AG09309 (cell line): ENCODE measurements around the gene NMD3.
"Not testable (repeated sequence)": the region's sequence is repeated elsewhere in the genome, so short reads cannot be mapped to it uniquely, and the experiment has no call there.

Experiments used
- DNase-seq: peaks from one replicate; pipeline ENCODE4 v3.0.0-alpha.2; 2010; ENCODE audit warnings: low read depth
- H3K4me3 ChIP-seq: 2 replicates; pipeline ENCODE4 v1.5.1; 2011; ENCODE audit warnings: mild to moderate bottlenecking, low read depth, low read length, moderate library complexity; ENCODE audit not compliant: control insufficient read depth
- TF ChIP-seq, protein P1 (sequence below): IDR thresholded peaks from 2 replicates; pipeline ENCODE4 v1.5.1; 2011; ENCODE audit warnings: mild to moderate bottlenecking, low read depth, low read length, inconsistent platforms; ENCODE audit not compliant: insufficient read depth, control insufficient read depth; ENCODE audit errors: missing control alignments

NMD3 gene

DNA sequence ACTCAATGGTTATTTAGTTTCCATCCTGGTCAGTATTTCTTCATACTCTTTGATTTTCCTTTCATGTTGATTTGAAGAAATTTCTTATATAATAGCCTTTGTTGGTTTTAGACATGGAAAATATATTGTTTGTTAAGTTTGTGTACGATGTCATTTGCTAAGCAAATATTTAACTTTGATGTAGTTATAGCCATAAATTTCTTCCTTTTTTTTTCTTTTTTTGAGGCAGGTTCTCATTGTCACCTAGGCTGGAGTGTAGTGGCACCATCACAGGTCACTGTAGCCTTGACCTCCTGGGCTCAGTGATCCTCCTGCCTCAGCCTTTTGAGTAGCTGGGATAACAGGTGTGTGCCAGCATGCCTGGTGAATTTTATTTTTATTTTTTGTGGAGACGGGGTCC is 51.4 kb downstream of the NMD3 start:
- no peak overlapping the region for H3K4me3 ChIP-seq
- DNase-seq: no peak
- TF ChIP-seq, protein P1, sequence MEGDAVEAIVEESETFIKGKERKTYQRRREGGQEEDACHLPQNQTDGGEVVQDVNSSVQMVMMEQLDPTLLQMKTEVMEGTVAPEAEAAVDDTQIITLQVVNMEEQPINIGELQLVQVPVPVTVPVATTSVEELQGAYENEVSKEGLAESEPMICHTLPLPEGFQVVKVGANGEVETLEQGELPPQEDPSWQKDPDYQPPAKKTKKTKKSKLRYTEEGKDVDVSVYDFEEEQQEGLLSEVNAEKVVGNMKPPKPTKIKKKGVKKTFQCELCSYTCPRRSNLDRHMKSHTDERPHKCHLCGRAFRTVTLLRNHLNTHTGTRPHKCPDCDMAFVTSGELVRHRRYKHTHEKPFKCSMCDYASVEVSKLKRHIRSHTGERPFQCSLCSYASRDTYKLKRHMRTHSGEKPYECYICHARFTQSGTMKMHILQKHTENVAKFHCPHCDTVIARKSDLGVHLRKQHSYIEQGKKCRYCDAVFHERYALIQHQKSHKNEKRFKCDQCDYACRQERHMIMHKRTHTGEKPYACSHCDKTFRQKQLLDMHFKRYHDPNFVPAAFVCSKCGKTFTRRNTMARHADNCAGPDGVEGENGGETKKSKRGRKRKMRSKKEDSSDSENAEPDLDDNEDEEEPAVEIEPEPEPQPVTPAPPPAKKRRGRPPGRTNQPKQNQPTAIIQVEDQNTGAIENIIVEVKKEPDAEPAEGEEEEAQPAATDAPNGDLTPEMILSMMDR: no peak

DNA sequence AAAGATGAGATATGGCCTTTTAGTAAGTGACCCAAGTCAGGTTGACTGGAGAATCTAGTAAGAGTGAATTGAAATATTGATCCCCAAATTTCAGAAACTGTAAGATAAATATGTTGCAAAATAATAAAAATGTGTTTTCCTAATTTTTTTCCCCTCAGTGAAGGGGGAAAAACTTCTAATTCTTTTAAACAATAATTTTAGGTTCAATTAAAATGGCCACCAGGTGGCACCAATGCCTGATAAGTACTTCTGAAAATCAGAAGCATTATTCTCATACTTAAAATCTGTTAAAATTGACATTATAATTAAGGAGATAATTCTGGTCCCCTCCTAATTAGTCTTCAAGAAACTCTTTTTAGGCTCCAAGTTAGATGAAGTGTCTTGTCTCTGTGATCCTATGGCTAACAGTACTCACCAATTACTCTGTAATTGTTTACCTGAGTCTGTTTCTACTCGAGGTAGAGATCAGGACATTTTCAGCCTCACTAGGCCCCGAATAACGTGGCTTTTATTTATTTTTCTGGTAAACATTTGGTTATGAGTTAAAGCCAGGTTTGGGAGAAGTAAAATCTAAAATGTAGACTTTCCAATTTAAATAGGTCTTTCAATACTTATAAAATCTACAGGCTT is 52.6 kb downstream of the NMD3 start:
- DNase-seq: no peak
- TF ChIP-seq, protein P1: peak; percentile 52

DNA sequence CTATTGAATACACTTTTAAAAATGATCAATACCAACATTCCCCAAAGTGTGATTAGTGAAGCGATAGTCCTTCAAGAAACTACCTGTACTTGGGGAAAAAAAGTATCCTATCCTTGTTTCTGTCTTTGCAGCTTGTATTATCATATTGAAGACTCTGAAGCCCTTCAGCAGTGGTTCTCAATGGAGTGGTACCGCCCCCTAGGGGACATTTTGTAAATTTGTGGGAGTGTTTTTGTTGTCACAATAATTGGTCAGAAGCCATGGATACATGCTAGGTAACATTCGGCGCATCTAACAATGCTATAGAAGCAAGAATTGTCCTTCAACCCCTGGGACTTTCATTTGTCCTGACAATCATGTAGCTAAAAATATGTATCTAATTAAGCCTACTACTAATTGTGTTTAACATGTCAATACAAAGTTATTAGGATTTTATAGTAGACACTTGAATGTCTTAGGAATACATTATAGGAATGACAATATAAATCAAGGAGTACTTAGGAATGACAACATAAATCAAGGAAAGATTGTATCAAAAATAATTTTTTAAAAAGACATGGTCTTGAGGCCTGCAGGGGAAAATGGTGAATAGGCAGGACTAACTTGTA is 53.7 kb downstream of the NMD3 start:
- H3K4me3 ChIP-seq: no peak overlapping the region
- TF ChIP-seq, protein P1: peak; percentile 69
- no peak for DNase-seq

More for the DNA sequence above, 52.6 kb downstream of the NMD3 start:
- no peak overlapping the region for H3K4me3 ChIP-seq

DNA sequence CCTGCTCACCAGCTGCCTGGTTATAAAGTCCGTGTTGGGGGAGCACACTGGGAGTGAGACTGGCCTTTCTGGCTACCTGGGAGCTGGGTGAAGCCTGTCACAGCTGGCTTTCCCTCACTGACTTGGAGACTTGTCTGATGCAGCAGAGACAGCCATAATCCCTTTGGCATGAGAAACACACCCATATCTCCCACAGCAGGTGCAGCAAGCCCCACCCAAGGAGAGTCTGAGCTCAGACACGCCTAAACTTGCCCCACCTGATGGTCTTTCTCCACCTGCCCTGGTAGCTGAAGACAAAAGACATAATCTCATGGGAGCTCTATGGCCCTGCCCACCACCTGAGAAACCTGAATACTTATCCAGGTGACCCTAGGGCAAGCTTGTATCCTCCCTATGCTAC is 54.8 kb downstream of the NMD3 start:
- TF ChIP-seq, protein P1: no peak
- H3K4me3 ChIP-seq: no peak overlapping the region
- DNase-seq: no peak

DNA sequence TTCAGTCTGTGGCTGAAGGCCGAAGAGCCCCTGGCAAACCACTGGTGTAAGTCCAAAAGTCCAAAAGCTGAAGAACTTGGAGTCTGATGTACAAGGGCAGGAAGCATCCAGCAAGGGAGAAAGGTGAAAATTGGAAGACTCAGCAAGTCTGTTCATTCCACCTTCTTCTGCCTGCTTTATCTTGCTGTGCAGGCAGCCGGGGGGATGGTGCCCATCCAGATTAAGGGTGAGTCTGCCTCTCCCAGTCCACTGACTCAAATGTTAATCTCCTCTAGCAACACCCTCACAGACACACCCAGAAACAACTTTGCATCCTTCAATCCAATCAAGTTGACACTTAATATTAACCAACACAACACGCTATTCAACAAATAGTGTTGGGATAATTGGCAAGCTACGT is 61.3 kb downstream of the NMD3 start:
- H3K4me3 ChIP-seq, DNase-seq: not testable (repeated sequence)

DNA sequence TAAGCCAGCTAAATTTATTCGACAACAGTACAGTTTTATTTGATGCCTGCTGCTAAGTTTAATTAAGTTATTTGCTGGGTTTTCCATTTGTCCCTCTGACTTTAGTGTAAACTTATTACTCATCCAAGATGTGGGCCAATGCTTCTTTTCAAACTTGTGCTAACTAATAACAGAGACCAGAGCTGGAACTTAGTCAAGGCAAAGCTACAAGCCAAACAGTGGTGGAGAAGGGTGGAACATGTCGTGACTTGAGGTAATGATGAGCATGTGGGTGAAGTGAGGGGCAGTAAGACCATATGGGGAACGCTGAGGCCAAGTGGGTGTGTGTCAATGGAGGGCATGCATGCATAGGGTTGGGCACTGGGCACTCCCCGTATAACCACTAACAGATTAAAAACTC is 63.9 kb downstream of the NMD3 start:
- TF ChIP-seq, protein P1: no peak
- DNase-seq: no peak
- no peak overlapping the region for H3K4me3 ChIP-seq

DNA sequence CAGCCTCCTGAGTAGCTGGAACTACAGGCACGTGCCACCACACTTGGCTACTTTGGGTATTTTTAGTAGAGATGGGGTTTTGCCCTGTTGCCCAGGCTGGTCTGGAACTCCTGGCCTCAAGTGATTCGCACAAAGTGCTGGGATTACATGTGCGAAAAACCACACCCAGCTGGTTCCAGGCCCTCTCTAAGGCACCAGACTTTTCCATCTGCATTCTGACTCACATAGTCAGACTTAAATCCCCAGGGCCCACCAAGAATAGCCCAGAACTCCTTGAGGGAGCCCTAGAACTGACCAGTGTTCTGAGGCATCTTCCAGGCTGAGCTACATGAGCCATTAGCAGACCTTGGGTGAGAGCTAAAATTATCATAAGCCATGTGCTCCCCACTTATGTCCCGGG is 68.1 kb downstream of the NMD3 start:
- TF ChIP-seq, protein P1: no peak
- DNase-seq: no peak
- H3K4me3 ChIP-seq: no peak overlapping the region
